Cerebellar cortex (tissue), 1 donor: ENCODE measurements around the gene TEKT1.

Experiments used
- DNase-seq: peaks from one replicate; pipeline ENCODE4 v3.0.0-alpha.2; 2015; ENCODE audit warnings: low spot score

Gene TEKT1

GRCh38 chr17:6757747-6758146 lies 73.8 kb downstream of the TEKT1 start:
- DNase-seq = no peak

- DNase-seq = no peak
Observed at GRCh38 chr17:6756425-6757031, 75.0 kb downstream of the TEKT1 start.

GRCh38 chr17:6755731-6756184 lies 75.8 kb downstream of the TEKT1 start, which contains the start of gene XAF1:
TSS of gene XAF1 (plus strand) at chr17:6756046. CDS start at chr17:6756079, 33 bp downstream.
- DNase-seq = no peak

- no peak for DNase-seq
Observed at GRCh38 chr17:6755281-6755680, 76.2 kb downstream of the TEKT1 start.

- DNase-seq = no peak
Observed at GRCh38 chr17:6753546-6753945, 78.0 kb downstream of the TEKT1 start.

- no peak for DNase-seq
Observed at GRCh38 chr17:6753006-6753445, 78.5 kb downstream of the TEKT1 start.

GRCh38 chr17:6752068-6752909 lies 79.2 kb downstream of the TEKT1 start:
- no peak for DNase-seq

GRCh38 chr17:6749519-6749918 lies 82.0 kb downstream of the TEKT1 start:
- DNase-seq = no peak

GRCh38 chr17:6748617-6749016 lies 82.9 kb downstream of the TEKT1 start:
- DNase-seq = no peak
